Peyer's patch (tissue), 4 donors: ENCODE results near the gene PPP3R1. TPM values are rescaled to one million over a fixed set of nuclear protein-coding genes. Genes with fewer than 3 reads are reported as not detected.

ENCODE experiments used
- DNase-seq, 3 donors: peaks; one replicate each; pipeline ENCODE4 v3.0.0-alpha.2; 2017 to 2019
- H3K27ac ChIP-seq, 4 donors: fragments of 200-600 bp; sonication (generic); one replicate each; pipeline ENCODE4 v1.5.1; 2016 to 2019
- H3K27me3 ChIP-seq, 2 donors: fragments of 200-600 bp; sonication (generic); one replicate each; pipeline ENCODE4 v1.5.1; 2019
- H3K36me3 ChIP-seq, 3 donors: fragments of 200-600 bp; sonication (generic); one replicate each; pipeline ENCODE4 v1.5.1; 2016 to 2019
- H3K4me1 ChIP-seq, 4 donors: fragments of 200-600 bp; sonication (generic); one replicate each; pipeline ENCODE4 v1.5.1; 2016 to 2019
- H3K4me3 ChIP-seq, 4 donors: fragments of 200-600 bp; sonication (generic); 1 replicate in 3 of 4; 2 replicates in 1 of 4; pipeline ENCODE4 v1.5.1; 2016 to 2019; ENCODE audit warnings: mild to moderate bottlenecking in 1 of 4
- H3K9me3 ChIP-seq, 4 donors: fragments of 200-600 bp; sonication (generic); one replicate each; pipeline ENCODE4 v1.5.1; 2016 to 2019; ENCODE audit warnings: mild to moderate bottlenecking in 1 of 4
- CTCF ChIP-seq, 6 experiments: fragments of 450-650 bp in 4 of 6; fragments of 200-600 bp in 2 of 6; sonication (generic) in 1 of 6; IDR thresholded peaks; one replicate each; pipeline ENCODE4 v1.5.1; 2017 to 2019; ENCODE audit warnings: antibody characterized with exemption in 6 of 6, mild to moderate bottlenecking in 3 of 6, moderate library complexity in 1 of 6
- POLR2A ChIP-seq, 2 donors: fragments of 450-650 bp; IDR thresholded peaks; one replicate each; pipeline ENCODE4 v1.5.1; 2017; ENCODE audit warnings: antibody characterized with exemption in 2 of 2, mild to moderate bottlenecking in 2 of 2, moderate library complexity in 2 of 2
- total RNA-seq, 4 donors: library from RNA; depleted of rRNA; stranded (reverse); fragments of >200 nt; gene quantifications; one replicate each; pipeline ENCODE4 v1.1.0, GENCODE V29; 2016

The PPP3R1 gene
- total RNA-seq, 4 donors from 2014 or later: 18.5 to 33.8 (median 25.4) TPM

- no peak for DNase-seq
- H3K4me1 ChIP-seq: peaks cover 0 to 17% (median 0%) of the 10 kb centered on the region in 4 donors
- H3K27ac ChIP-seq: no peak overlapping the region
- TF ChIP-seq POLR2A (IDR thresholded peaks at IDR 0.05): no peak
- TF ChIP-seq CTCF (IDR thresholded peaks at IDR 0.05): no peak
- no peaks in the 10 kb centered on the region for H3K27me3 ChIP-seq
- H3K36me3 ChIP-seq: no peaks in the 10 kb centered on the region
- H3K4me3 ChIP-seq: no peak overlapping the region
- no peaks in the 10 kb centered on the region for H3K9me3 ChIP-seq
Measured at GRCh38 chr2:68216454-68217310, 35.6 kb downstream of the PPP3R1 start.

- Histone ChIP-seq H3K27me3 (no peaks in the 10 kb centered on the region), H3K9me3 (no peaks in the 10 kb centered on the region), H3K4me3 (no peak overlapping the region), H3K27ac (no peak overlapping the region), H3K4me1 (peaks cover 0 to 17% (median 0%) of the 10 kb centered on the region in 4 donors), H3K36me3 (no peaks in the 10 kb centered on the region)
- no peak for DNase-seq
- no peak for TF ChIP-seq POLR2A (IDR thresholded peaks at IDR 0.05)
- no peak for TF ChIP-seq CTCF (IDR thresholded peaks at IDR 0.05)
Measured at GRCh38 chr2:68214381-68214780, 38.0 kb downstream of the PPP3R1 start.

- DNase-seq: no peak
- Histone ChIP-seq H3K27me3 (no peaks in the 10 kb centered on the region), H3K36me3 (no peaks in the 10 kb centered on the region), H3K4me3 (no peak overlapping the region), H3K9me3 (no peaks in the 10 kb centered on the region), H3K4me1 (peaks cover 0 to 10% (median 3%) of the 10 kb centered on the region in 4 donors), H3K27ac (no peak overlapping the region)
- no peak for TF ChIP-seq CTCF (IDR thresholded peaks at IDR 0.05)
- TF ChIP-seq POLR2A (IDR thresholded peaks at IDR 0.05): no peak
Measured at GRCh38 chr2:68206793-68207192, 45.5 kb downstream of the PPP3R1 start.

- H3K4me3 ChIP-seq: no peak overlapping the region
- H3K36me3 ChIP-seq: no peaks in the 10 kb centered on the region
- no peak for DNase-seq
- no peaks in the 10 kb centered on the region for H3K9me3 ChIP-seq
- H3K4me1 ChIP-seq: peaks cover 0 to 10% (median 3%) of the 10 kb centered on the region in 4 donors
- H3K27me3 ChIP-seq: no peaks in the 10 kb centered on the region
- no peak overlapping the region for H3K27ac ChIP-seq
- TF ChIP-seq POLR2A (IDR thresholded peaks at IDR 0.05) (no peak), CTCF (IDR thresholded peaks at IDR 0.05) (no peak)
Measured at GRCh38 chr2:68203587-68203986, 48.7 kb downstream of the PPP3R1 start.

- Histone ChIP-seq H3K36me3 (no peaks in the 10 kb centered on the region), H3K9me3 (no peaks in the 10 kb centered on the region), H3K4me1 (peaks cover 0 to 7% (median 0%) of the 10 kb centered on the region in 4 donors), H3K27me3 (no peaks in the 10 kb centered on the region), H3K27ac (no peak overlapping the region), H3K4me3 (no peak overlapping the region)
- DNase-seq: no peak
- no peak for TF ChIP-seq POLR2A (IDR thresholded peaks at IDR 0.05)
- no peak for TF ChIP-seq CTCF (IDR thresholded peaks at IDR 0.05)
Measured at GRCh38 chr2:68200157-68200787, 52.1 kb downstream of the PPP3R1 start.
